Colon (tissue), 2 donors: Measurements from ENCODE around the gene SMIM36.
"Not testable (repeated sequence)": the region's sequence is repeated elsewhere in the genome, so short reads cannot be mapped to it uniquely, and the experiment has no call there.

ENCODE experiments used
- FAIRE-seq: peaks from 2 replicates; lab custom pipeline; 2012; peaks lifted over from hg19 to GRCh38; lab: Jason Lieb, UNC
- donor health status: control.
- donor health status: control.

SMIM36 gene

DNA sequence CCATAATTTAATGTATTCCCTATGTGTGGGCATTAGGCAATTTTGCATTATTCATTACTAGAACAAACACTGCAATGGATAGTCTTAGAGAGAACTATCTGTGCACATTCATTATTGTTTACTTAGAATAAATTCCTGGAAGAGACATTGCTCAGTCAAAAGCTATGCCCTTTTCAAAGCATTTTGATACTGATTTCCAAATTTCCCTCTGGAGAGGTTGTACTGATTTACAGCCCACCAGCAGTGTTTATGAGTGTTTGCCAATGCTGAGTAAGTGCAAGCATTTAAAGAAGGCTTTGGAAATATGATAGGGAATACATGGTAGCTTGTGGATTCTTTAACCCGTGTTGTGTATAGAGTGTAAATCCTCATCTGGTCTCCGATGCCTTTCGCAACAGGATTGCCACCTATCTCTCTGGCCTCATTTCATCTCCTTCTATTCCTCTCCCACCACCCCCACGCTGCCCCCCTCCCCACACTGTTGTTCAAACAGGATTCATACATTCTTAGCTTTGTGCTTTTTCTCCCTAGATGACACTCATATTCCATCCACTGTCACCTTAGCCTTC lies 56.3 kb downstream of the SMIM36 start:
- FAIRE-seq, result no peak

DNA sequence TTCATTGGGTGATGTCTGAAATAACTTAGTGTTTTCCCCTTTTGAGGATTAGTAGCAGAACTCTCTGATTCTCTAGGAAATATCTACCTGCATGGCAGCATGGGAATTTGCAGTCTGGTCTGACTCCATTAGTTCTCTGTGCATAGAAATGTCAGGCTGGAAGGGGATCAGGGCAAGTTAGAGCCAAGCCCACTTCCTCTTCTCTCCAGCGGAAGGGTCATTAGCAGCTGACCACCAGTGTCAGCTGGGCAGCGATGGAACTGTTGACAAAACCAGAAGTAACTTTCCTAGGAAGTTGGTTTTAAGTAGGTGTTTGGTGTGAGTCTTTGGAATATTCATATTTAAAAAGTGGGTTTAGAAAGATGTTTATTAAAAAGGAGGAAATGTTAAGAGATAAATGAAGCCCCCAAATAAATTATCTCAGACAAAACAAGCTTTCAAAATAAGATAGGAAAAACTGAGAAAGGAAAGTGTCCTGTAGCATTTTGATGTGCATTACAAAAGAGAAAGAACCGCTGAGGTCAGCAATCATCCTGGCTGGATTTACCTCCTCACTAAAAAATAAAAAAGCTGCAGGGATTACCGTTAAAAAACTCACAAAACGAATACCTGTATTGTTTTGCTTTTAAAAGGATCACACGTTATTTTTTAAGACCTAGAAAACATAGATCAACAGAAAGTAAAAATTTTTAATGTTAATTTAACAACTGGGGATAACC lies 57.3 kb downstream of the SMIM36 start:
- no peak for FAIRE-seq

DNA sequence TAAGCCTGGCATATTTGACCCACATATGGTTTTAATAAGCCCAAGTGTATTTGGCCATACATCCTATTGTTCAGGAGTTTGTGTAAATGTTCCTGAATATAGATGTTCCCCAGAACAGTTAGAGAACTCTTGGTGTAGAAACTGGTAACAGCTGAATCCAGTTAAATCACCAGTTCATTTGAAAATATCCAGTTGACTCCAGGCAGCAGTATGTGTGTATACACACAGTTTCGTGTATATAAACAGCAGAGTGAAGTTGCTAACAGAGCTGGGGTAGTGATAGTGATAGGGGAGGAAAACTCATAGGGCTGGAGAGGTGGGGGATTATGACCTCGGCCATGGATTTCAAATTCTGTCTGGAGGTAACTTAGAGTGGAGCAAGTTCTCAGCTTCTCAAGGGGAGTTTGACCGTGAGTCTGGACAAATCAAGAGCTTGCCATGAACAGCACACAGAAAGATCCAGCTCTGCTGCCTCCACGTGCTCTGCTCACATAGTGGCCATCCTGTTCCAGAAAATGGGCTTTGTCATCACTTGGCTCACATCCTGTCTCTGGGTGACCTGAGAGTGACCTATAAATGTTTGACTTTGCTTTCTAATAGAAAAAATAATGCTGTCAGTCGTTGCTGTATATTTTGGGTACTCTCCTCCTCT lies 59.0 kb downstream of the SMIM36 start:
- no peak for FAIRE-seq

DNA sequence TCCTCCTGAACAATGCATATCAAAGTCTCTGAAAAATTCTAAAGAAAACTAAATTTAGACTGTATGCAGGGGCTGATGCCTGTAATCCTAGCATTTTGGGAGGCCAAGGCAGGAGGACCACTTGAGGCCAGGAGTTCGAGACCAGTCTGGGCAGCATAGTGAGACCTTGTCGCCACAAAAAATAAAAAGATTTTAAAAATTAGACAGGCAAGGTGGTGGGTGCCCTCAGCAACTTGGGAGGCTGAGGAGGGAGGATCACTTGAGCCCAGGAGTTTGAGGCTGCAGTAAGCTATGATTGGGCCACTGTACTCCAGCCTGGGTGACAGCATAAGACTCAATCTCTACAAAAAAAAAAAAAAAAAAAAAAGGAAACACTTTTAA lies 59.5 kb downstream of the SMIM36 start:
- no peak for FAIRE-seq

DNA sequence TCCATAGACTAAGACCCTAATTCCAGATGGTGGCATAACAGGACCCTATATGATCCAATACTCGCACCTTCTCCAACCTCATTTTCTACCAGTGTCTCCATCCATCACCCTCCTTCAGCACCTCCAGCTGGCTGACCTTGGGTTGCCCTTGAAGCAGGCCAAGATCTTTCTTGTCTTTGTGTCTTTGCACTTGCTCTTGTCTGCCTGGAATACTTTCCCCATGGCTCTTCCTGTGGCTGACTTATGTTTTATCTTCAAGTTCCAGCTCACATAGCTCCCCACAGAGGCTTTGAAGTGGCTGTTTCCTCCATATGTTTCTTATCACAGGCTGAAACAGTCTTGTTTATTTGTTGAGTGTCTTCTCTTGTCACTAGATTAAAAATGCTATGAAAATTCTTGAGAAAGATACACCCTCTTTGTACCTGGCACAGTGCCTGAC lies 60.0 kb downstream of the SMIM36 start:
- FAIRE-seq, result no peak

DNA sequence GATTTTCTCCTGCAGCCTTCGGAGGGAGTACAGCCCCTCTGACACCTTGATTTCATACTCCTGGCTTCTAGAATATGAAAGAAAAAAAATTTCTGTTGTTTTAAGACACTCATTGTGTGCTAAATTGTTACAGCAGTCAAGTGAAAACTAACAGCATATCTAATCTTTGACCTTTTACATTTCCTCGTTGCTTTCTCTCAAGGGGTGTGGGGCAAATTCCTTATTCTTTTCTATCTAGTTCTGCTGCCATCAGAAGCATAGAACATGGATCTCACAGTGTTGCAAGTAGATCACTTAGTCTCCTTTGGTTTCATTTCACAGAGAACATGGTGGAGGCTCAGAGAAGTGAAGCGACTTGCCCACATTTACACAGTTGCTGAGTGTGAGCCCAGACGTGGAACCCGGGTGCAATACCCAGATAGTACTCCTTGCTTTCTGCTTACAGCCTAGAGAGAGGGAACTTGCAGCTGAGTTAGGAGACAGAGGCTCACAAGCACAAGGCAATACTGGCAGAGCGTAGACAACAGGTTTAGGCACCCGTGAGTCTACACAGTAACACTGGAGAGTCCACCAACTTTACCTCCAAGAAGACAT lies 60.9 kb downstream of the SMIM36 start:
- no peak for FAIRE-seq

DNA sequence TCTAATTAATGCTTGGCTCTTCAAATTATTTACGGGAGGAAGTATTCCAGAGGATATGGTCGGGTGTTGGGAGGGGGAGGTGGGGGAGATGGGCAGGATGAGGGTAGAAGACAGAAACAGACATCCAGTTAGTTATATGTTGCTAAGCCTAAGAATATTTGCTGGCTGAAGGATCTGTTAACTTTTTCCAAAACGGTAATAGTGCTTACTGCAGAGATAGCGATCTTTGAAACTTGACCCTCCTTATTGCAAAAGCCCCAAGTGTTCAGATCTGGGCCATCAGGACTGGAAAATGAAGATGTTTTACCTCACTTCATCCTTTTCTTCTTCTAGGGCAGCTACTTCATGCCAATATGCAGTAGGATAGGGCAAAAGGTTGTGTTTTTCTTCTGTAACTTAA lies 62.6 kb downstream of the SMIM36 start:
- FAIRE-seq, result no peak

DNA sequence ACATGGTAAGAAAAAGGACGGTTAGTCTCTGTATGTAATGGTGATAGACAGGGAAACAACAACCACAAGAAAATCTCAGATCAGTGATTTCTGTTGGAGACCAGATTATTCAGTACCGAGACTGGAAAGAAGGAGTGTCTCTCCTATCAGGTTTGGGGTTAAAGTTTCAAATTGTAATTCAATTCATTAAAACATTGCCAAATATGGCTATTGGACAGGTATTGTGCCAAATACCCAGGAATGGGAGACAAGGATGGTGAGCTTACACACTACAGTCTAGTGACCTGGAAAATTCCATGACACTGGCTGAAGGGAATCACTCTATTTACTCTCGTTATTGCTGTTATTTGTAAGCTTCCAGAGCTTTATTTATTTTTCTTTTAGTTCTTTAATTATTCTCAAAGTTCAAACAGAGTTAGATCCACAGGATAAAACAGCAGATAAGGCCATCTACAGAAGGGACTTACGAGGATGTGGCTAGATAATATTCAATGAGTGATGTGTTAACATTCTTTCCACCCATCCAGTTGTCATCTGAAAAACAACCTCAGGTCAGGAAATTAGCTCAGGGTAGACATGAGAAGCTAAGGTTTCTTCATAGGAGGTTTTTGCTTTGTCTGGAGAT lies 64.6 kb downstream of the SMIM36 start:
- no peak for FAIRE-seq

DNA sequence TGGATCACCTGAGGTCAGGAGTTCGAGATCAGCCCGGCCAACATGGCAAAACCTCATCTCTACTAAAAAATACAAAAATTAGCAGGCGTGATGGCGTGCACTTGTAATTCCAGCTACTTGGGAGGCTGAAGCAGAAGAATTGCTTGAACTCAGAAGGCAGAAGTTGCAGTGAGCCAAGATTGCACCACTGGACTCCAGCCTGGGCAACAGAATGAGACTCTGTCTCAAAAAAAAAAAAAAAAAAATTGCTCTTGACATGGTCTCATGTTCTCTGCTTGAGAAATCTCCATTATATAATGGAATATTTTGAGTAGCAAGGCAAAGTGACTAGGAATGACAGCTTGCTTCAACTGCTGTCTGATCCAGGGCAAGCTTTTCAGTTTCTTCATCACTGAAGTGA lies 65.2 kb downstream of the SMIM36 start:
- FAIRE-seq, result not testable (repeated sequence)

DNA sequence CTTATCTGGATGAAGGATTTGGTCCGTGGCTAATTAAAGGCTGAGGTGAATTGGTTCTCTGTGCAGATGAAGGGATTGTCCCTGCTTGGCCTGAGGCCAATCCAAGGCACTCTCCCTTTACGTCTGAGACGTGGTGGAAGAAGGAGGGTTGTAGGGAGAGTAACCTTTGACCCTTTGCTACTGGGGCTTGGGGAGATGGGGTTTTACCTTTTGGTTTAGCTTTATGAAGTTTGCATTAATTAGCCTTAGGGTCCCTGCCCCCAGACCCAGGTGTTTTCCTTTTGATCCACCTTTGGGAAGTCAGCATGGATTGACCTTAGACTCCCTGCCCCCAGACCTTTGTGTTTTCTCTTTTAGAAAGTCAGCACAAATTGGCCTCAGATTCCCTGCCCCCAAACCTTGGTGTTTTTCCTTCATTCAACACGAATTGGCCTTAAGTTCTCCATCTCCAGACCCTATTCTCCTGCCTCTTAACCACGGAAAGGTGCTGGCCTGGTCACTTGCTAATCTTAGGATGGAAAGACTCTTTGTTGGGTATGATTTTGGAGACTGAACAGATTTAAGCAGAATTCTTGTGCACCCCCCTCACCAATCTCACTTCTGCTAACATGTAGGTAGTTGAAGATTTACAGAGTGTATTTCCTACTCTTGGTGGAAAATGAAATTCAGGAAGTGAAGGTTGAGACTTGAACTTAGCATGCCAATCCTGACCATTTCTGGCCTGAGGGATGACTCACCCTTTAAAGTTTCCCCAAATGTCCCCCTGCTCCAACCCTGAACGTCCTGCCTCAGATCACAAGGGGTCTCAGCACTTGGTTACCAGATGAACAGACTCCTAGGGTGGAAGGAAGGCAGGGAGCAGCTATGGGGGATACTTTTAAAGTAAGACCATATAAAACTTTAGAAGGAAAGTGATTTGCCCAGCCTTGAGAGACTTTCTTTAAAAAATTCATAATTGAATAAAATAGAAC lies 66.5 kb downstream of the SMIM36 start:
- no peak for FAIRE-seq

DNA sequence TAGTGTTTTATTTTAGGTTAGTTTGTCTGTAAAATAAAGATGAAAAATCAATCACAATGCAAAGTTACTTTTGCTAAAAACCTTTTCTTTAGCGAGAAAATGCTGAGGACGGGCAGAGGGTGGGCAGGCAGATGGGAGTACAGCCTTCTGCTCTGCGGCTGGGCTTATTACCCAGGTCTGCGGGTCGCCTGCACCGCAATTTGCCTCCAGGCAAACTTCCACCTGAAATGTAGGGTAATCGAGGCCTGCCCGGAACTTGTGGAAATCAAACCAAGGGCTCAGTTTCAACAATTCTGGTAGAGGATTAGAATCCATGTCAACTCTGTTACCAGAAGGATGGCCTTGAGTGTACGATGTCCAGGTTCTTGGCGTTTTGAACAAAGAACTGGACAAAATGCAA lies 67.3 kb downstream of the SMIM36 start:
- no peak for FAIRE-seq

DNA sequence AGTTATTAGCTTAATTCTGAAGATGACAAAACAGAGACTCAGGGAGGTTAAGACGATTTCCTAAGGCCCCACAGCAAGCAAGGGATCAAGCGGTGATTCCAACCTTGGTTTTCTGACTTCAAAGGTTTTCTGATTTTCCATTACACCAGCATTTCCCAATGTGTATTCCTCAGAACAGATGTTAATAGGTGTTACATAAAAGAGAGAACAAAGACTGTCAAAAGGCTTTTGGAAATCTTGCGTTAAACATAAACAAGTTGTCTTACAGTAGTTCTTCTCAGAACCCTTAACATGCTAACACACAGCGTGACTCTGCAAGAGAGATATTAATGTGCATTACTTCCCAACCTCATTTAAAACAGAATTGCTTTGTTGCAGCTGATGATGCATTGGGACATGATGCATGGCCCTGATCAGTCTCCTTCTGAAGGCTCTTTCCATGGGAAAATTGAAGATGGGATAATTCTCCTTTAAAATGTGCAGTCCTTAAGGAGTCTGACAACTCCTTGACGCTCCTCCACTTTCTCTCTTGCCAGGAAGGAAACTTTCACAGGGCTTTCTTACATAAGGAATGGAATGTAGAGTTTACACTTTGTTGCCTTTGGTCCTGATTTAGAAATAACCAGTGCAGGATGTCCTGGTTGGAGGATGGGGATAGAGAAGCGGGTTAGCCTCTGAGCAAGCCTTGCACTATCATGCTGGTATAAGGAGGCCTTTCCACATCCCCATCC lies 68.1 kb downstream of the SMIM36 start:
- FAIRE-seq, result no peak

DNA sequence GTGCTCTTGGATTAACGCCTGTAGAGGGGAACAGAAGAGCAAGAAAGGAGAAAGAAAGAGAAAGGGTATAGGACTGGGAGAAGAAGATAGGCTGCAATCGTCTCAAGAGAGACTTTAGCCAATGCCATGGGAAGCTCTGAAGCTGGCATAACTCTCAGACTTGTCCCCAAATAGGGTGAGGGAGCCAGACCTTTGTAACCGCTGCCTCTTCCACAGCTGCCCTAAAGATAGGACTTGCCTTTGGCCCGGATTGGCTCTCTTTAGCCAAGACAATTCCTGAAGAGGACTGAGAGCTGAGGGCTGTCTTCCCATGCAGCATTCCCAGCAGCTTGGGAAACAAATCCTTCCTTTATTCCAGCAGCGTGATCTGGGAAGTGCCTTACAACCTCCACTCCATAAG lies 68.8 kb downstream of the SMIM36 start:
- FAIRE-seq, result no peak

DNA sequence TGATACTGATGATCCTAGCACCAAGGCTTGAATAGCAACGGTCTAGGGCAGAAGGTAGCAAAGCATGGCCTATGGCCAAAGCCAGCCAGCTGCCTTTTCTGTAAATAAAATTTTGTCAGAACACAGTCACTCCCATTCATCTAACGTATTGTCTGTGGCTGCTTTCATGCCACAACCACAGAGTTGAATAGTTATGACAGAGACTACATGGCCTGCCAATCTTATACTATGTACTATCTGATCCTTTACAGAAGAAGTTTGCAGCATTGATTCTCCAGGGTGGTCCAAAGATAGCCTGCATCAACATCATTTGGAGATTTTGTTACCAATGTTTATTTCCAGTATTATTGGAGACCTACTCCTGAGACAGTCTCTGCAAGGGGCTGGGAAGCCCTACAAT lies 69.7 kb downstream of the SMIM36 start:
- no peak for FAIRE-seq

DNA sequence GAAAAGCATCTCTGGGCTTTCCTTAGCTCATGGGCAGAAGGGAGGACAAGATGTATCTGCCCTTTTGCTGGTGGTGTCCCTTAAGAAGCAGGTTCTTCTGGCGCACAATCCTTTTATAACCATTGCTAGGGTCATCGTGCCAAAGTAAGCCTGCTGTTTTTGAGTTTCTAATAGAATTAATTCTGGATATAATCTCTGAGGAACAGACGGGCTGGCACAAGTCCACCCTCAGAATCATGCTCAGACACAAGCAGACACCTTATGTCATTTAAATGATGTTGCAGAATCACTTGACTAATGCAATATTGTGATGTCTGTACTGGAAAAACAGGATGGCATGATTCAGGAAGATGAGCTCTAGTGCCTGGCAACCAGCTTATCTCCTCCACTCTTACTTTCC lies 70.9 kb downstream of the SMIM36 start:
- FAIRE-seq, result no peak

DNA sequence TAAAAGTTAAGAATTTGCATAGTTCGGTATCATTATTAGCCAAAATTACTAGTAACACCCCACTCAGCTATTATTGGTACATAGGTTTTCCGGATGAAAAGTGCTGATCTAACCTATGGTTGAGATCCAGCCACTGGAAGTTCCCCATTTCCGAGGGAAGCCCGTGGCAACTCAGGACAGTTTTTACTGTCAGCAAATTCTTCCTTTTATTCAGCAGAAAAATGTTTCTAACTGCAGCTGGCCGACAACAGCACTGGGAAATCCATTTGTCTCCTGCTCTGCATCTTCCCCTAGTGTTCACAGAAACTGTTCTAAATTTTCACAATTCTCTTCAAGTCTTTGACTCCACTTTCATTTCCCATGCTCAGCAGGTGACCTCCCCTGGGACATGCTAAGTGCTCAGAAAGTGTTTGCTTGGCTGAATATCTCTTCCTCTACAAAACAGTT lies 74.1 kb downstream of the SMIM36 start:
- no peak for FAIRE-seq

DNA sequence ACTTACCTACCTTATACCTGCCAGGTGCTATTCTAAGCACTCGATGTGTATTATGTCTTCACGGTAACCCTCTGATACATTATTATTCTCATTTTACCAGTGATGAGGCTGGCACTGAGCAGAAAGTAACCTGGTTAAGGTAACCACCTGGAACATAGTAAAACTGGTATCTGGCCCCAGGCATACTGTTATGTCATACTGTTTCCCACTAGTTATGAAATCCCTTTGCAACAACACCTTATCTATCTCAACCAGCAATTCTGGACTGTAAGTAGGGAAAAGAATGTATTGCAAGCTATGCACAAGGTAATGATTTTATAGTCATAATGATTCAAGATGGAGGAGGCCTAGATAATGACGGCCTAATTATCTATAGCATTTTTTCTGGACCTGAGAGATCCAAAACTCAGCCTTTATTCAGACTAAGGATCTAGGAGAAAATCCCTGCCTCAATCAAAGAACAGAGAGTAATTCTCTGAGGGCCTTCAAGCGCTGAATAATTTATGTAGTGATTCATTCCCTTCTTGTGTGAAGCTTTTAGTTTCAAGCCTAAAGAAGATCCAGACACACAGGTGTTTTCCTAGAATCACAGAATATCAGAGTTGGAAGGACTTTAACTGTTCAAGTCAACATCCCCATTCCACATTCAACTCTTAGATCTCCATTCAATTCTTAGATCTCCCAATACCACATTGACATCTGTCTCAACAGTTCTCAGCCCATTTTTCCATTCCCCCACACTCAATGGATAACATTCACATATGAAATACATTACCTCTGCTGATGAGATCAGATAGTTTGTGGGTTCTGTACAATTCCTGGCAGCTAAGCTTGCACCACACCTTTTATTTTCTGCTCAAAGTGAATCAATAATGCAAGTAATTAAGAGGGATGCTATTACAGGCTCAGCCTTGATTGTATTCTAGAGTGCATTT lies 74.8 kb downstream of the SMIM36 start:
- no peak for FAIRE-seq

DNA sequence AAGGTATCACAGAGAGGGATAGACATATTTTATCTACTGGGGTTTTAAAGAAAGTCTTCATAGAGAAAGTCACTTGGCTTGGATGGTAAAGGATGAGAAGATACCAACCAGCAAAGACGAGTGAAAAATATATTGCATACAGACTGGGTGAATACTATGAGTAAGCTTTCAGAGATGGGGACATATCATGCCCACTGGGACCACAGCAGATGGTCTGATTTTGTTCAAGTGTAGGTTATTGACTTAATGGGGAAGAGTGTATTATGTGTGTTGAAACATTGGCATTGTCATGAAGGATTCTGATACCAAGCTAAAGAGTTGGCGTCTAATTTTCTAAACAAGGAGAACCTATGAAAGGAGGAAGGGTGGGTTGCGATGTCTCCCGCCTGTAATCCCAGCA lies 75.8 kb downstream of the SMIM36 start:
- no peak for FAIRE-seq

DNA sequence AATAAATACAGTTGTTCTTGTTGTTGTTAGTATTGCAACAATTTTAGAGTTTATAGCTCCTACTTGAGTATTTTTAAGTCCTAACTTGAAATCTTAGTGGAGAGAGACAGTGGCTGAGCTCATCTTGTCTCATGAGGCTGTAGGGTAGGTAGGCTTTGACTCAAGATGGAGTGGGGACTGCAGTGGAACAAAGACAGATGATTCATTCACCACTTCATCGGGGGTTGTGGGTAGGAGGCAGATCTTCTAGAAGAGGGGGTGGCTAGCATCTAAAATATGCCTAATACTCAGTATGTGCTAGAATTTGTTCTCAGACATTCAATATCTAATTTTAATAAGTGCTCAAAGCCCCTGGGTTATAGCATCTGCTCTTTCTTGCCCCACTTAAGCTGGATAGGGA lies 76.5 kb downstream of the SMIM36 start:
- FAIRE-seq, result no peak
